Right lung (tissue), 5 donors: Measurements from ENCODE around the gene TMEM129. TPM values are rescaled to one million over a fixed set of nuclear protein-coding genes. Genes with fewer than 3 reads are reported as not detected.

Experiments used
- DNase-seq, 2 donors: peaks; one replicate each; pipeline ENCODE4 v3.0.0-alpha.2; 2013
- polyA plus RNA-seq, 5 donors: library from polyadenylated mRNA; unstranded; fragments of 120-200 nt; gene quantifications; one replicate each; pipeline versions ENCODE4 v1.2.1 to v1.2.3, GENCODE V29; 2013; ENCODE audit warnings: inconsistent platforms in 1 of 5, low replicate concordance in 1 of 5; ENCODE audit not compliant: insufficient read length in 5 of 5, insufficient read depth in 1 of 5

The TMEM129 gene
- polyA plus RNA-seq, 5 donors: 21.2 to 29.6 (median 26.8) TPM

GRCh38 chr4:1670279-1670678, 50.8 kb downstream of the TMEM129 start:
- no peak for DNase-seq

DNA sequence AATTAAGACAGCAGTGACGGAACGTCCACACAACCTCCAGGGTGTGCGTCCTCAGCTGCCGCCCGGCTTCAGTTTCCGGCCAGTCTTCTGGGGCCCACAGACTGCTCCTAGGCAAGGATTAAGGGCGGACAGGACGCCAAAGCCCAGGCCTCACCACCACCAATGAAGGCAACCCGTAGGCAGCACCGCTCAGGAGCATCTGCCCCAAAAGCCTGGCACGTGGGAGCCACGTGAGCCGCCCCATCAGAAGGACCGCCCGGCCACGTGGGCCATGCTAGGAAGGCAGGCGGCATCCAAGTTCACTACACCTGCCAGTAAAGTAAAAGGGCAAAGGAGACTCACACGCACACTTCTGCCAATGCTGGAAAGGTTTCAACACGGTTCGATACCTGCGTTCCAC, 51.3 kb downstream of the TMEM129 start:
- no peak for DNase-seq

- no peak for DNase-seq
Observed at GRCh38 chr4:1669270-1669669, 51.9 kb downstream of the TMEM129 start.

- DNase-seq: no peak
Observed at GRCh38 chr4:1668488-1668840, 52.7 kb downstream of the TMEM129 start.

DNA sequence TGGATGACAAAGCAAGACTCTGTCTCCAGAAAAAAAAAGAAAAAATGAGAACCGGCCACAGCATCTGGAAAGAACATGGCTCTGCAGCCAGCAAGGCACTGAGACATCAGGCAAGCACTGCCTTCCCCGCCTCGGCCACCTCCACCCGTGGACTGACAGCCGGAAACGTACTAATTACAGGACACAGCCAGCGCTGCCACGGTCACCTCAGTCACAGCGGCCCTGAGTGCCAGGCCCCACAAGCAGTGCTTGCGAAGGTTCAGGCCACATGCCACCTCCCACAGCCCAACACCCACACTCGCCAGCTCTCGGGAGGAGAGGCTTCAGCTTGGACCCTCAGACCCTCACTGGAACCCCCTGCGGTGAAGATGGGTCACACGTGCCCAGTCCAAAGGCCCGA, 53.9 kb downstream of the TMEM129 start:
- DNase-seq: no peak

DNA sequence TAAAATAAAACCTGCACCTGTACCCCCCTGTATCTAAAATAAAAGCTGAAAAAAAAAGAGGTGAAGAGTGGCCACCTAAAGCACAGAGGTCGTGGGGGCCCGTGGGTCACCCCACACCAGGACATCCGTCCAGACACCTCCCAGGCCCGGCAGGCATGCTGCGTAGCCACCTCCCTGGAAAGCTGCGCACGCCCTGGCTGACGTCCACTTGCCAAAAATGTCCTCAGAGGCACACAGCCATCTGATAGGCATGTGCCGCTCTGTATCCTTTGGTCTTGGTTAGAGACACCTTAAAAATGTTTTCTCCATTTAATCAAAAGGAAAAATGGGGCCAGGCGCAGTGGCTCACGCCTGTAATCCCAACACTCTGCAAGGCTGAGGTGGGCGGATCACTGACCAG, 54.7 kb downstream of the TMEM129 start:
- no peak for DNase-seq

Other genes with a start within 250 kb of the TMEM129 start
- 1 to 10 TPM; 2.0 to 4.5 (median 2.2) TPM for gene FAM53A, start 37.0 kb downstream of the TMEM129 start, polyA plus RNA-seq
- gene SLBP, start 9.0 kb downstream of the TMEM129 start, polyA plus RNA-seq: 10 to 100 TPM; 57.2 to 82.7 (median 68.3) TPM
- 10 to 100 TPM; 38.7 to 66.4 (median 48.5) TPM for gene TACC3, start 198 bp upstream of the TMEM129 start, polyA plus RNA-seq
- gene FGFR3, start 72.0 kb upstream of the TMEM129 start, polyA plus RNA-seq: 100 to 1,000 TPM in 3 of 5 donors, 10 to 100 TPM in 2; 66.2 to 154 (median 117) TPM
- 10 to 100 TPM; 13.9 to 27.4 (median 21.6) TPM for gene LETM1, start 134.8 kb upstream of the TMEM129 start, polyA plus RNA-seq
- gene NSD2, start 150.1 kb upstream of the TMEM129 start, polyA plus RNA-seq: 10 to 100 TPM; 56.4 to 96.7 (median 78.2) TPM